Measurements from ENCODE around the gene BACH2.

Gene BACH2

DNA sequence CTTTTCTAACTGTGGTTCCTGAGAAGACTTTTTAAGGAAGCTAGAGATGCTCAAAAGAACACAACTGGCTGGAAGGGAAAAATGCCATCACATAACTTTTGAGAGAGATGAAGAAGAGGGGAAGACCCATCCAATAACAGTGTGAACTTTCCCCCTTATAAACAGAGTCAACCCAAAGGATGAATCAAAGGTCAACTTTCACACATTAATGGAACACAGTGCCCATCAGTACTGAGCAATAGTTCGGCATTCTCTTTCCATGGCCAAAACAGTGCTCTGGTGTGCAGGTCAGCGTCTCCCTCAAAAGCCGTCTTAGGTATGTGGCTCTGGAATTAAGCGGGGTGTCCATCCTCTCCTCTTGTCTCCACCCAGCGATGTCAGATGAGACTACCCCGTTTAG, 272.0 kb downstream of the BACH2 start:
- DNase-seq = no peak
- peaks cover 3% of the 10 kb centered on the region for H3K9me3 Mint-ChIP-seq
- peak overlapping the region; percentile 93 for H3K27ac Mint-ChIP-seq
- H3K27me3 Mint-ChIP-seq = no peaks in the 10 kb centered on the region
- H3K4me1 Mint-ChIP-seq (ENCODE audit: low read depth) = peaks cover 92% of the 10 kb centered on the region
- peaks cover 87% of the 10 kb centered on the region for H3K36me3 Mint-ChIP-seq (ENCODE audit: low read depth)
- H3K4me3 Mint-ChIP-seq = peak overlapping the region; percentile 7

GRCh38 chr6:90021711-90022110, 274.9 kb downstream of the BACH2 start:
- no peak for DNase-seq
- H3K4me3 Mint-ChIP-seq = no peak overlapping the region
- peaks cover 89% of the 10 kb centered on the region for H3K36me3 Mint-ChIP-seq (ENCODE audit: low read depth)
- H3K9me3 Mint-ChIP-seq = peaks cover 5% of the 10 kb centered on the region
- H3K27ac Mint-ChIP-seq = no peak overlapping the region
- H3K27me3 Mint-ChIP-seq = no peaks in the 10 kb centered on the region
- H3K4me1 Mint-ChIP-seq (ENCODE audit: low read depth) = peaks cover 82% of the 10 kb centered on the region

- Mint-ChIP-seq H3K4me1 (ENCODE audit: low read depth) (peaks cover 78% of the 10 kb centered on the region), H3K36me3 (ENCODE audit: low read depth) (peaks cover 97% of the 10 kb centered on the region), H3K27me3 (no peaks in the 10 kb centered on the region), H3K9me3 (peaks cover 5% of the 10 kb centered on the region), H3K4me3 (no peak overlapping the region), H3K27ac (peak overlapping the region; percentile 8)
- no peak for DNase-seq
These were observed 275.9 kb downstream of the BACH2 start for GRCh38 chr6:90020746-90021145.

DNA sequence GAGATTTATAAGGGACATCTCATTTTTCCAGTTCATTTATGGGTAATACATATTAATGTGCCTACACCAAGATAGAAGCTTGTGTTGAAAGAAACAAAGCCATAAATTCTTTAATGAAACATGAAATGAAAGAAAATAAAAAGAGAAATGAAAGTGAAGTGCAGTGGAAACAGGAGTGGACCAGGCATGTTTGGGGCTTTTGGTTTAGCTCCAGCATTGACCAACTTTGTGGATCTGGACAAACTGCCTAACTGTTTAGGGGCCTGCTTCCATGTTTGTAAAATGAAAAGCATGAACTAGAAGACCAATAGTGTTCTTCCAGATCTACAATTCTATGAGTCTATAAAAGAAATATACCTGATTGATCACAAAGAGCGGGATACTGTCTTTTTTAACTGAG, 277.4 kb downstream of the BACH2 start:
- peak overlapping the region; percentile 62 for H3K27ac Mint-ChIP-seq
- peaks cover 5% of the 10 kb centered on the region for H3K9me3 Mint-ChIP-seq
- H3K27me3 Mint-ChIP-seq = no peaks in the 10 kb centered on the region
- H3K36me3 Mint-ChIP-seq (ENCODE audit: low read depth) = peaks cover 97% of the 10 kb centered on the region
- DNase-seq = no peak
- peaks cover 70% of the 10 kb centered on the region for H3K4me1 Mint-ChIP-seq (ENCODE audit: low read depth)
- H3K4me3 Mint-ChIP-seq = no peak overlapping the region

GRCh38 chr6:90015883-90016282, 280.8 kb downstream of the BACH2 start:
- H3K4me1 Mint-ChIP-seq (ENCODE audit: low read depth) = peaks cover 59% of the 10 kb centered on the region
- no peak overlapping the region for H3K27ac Mint-ChIP-seq
- H3K4me3 Mint-ChIP-seq = no peak overlapping the region
- H3K27me3 Mint-ChIP-seq = no peaks in the 10 kb centered on the region
- DNase-seq = no peak
- H3K9me3 Mint-ChIP-seq = peaks cover 2% of the 10 kb centered on the region
- H3K36me3 Mint-ChIP-seq (ENCODE audit: low read depth) = peaks cover 94% of the 10 kb centered on the region

DNA sequence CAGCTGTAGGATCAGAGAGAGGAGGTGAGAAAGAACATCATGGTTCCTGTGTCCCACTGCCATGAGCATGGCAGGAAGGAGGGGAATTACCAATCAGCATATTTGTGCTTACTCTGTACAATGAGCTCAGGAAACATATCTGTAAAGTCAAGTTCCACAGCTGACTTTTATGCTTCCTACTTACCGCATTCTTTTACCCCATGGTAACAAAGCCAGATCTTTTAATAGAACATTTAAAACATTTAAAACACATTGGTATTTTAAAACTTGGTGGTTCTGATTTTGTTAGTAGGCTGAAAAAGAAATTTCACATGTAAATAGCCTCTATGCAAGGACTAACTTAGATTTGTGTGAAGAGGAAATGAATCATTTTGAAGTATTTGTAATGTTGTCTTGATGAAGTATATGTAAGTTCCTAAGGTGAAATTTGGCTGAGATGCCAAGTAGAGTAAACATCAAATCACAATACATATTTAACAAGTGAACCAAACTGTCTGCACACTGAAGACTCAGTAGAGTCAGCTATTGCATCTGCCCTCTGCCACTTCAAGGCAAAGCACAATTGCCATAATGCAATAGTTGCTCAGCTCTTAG, 287.6 kb downstream of the BACH2 start:
- peaks cover 61% of the 10 kb centered on the region for H3K4me1 Mint-ChIP-seq (ENCODE audit: low read depth)
- H3K4me3 Mint-ChIP-seq = peak overlapping the region; percentile 55
- H3K9me3 Mint-ChIP-seq = no peaks in the 10 kb centered on the region
- H3K27ac Mint-ChIP-seq = peak overlapping the region; percentile 98
- peaks cover 63% of the 10 kb centered on the region for H3K36me3 Mint-ChIP-seq (ENCODE audit: low read depth)
- DNase-seq = no peak
- H3K27me3 Mint-ChIP-seq = no peaks in the 10 kb centered on the region

- Mint-ChIP-seq H3K36me3 (ENCODE audit: low read depth) (peaks cover 59% of the 10 kb centered on the region), H3K27me3 (no peaks in the 10 kb centered on the region), H3K4me3 (peak overlapping the region; percentile 55), H3K9me3 (no peaks in the 10 kb centered on the region), H3K4me1 (ENCODE audit: low read depth) (peaks cover 59% of the 10 kb centered on the region), H3K27ac (peak overlapping the region; percentile 98)
- DNase-seq = peak; percentile 51
These were observed 288.3 kb downstream of the BACH2 start for GRCh38 chr6:90008189-90008907.

DNA sequence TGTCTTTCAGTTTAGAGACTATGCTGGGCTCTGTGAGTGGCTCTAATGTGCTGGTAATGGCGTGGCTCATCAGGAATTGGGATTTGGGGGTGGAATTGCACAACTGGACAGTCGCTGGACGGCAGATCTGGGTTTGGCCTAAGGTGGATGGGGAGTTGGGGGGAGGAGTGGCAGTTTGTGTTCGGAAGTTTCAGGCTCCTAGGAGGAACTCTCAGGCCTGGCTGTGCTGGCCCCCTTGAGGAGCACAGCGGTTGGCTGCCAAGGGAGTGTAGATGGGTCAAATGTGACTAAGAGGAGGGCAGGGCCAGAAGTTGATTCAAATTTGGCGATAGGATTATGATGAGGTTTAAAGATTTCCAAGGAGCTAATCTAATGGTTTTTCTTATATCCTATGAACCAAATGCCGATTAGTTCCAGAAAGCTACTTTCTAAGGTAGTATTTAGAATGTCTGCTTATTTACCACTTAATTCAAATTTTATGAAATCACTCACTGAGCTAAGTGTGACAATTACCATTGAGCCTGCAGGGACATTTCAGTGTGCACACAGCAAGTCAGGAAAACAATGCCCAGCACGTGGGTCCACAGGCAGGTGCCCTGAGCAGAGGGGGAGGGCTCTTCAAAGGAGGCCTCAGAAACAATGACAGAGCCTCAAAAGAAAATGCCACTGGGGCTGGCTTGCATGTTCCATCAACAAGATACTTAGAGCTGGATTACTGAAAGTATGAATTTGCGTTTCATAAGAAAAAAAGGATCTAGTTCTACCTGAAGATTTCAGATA, 291.4 kb downstream of the BACH2 start:
- H3K27me3 Mint-ChIP-seq = no peaks in the 10 kb centered on the region
- peaks cover 39% of the 10 kb centered on the region for H3K4me1 Mint-ChIP-seq (ENCODE audit: low read depth)
- H3K36me3 Mint-ChIP-seq (ENCODE audit: low read depth) = peaks cover 30% of the 10 kb centered on the region
- H3K27ac Mint-ChIP-seq = no peak overlapping the region
- no peak overlapping the region for H3K4me3 Mint-ChIP-seq
- no peaks in the 10 kb centered on the region for H3K9me3 Mint-ChIP-seq
- no peak for DNase-seq

DNA sequence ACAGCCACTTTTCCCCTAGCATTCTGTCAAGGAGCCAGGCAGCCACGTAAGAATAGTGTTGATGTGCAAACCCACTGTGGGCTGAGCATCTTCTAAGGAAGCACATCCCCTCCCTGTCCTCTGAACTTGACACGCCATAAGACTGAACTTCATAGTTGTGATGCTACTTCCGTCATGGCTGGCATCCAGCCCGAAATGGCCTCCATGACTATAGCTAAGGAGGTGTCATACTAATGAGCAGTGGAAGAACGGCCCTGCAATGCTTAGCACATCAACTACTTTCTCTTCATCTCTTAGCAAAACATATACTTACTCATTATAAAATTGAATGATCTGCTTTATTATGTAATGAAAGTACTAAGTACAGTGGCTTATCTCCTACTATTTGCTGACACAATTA, 292.1 kb downstream of the BACH2 start:
- H3K4me3 Mint-ChIP-seq = no peak overlapping the region
- no peak overlapping the region for H3K27ac Mint-ChIP-seq
- peaks cover 33% of the 10 kb centered on the region for H3K4me1 Mint-ChIP-seq (ENCODE audit: low read depth)
- H3K36me3 Mint-ChIP-seq (ENCODE audit: low read depth) = peaks cover 25% of the 10 kb centered on the region
- H3K27me3 Mint-ChIP-seq = no peaks in the 10 kb centered on the region
- no peak for DNase-seq
- H3K9me3 Mint-ChIP-seq = no peaks in the 10 kb centered on the region

GRCh38 chr6:90003941-90004340, 292.7 kb downstream of the BACH2 start:
- Mint-ChIP-seq H3K4me1 (ENCODE audit: low read depth) (peaks cover 31% of the 10 kb centered on the region), H3K27ac (no peak overlapping the region), H3K36me3 (ENCODE audit: low read depth) (peaks cover 19% of the 10 kb centered on the region), H3K4me3 (no peak overlapping the region), H3K27me3 (no peaks in the 10 kb centered on the region), H3K9me3 (no peaks in the 10 kb centered on the region)
- DNase-seq = no peak

GRCh38 chr6:90003069-90003795, 293.4 kb downstream of the BACH2 start:
- DNase-seq = no peak
- no peaks in the 10 kb centered on the region for H3K9me3 Mint-ChIP-seq
- H3K4me1 Mint-ChIP-seq (ENCODE audit: low read depth) = peaks cover 31% of the 10 kb centered on the region
- no peak overlapping the region for H3K27ac Mint-ChIP-seq
- no peak overlapping the region for H3K4me3 Mint-ChIP-seq
- H3K27me3 Mint-ChIP-seq = no peaks in the 10 kb centered on the region
- peaks cover 12% of the 10 kb centered on the region for H3K36me3 Mint-ChIP-seq (ENCODE audit: low read depth)

DNA sequence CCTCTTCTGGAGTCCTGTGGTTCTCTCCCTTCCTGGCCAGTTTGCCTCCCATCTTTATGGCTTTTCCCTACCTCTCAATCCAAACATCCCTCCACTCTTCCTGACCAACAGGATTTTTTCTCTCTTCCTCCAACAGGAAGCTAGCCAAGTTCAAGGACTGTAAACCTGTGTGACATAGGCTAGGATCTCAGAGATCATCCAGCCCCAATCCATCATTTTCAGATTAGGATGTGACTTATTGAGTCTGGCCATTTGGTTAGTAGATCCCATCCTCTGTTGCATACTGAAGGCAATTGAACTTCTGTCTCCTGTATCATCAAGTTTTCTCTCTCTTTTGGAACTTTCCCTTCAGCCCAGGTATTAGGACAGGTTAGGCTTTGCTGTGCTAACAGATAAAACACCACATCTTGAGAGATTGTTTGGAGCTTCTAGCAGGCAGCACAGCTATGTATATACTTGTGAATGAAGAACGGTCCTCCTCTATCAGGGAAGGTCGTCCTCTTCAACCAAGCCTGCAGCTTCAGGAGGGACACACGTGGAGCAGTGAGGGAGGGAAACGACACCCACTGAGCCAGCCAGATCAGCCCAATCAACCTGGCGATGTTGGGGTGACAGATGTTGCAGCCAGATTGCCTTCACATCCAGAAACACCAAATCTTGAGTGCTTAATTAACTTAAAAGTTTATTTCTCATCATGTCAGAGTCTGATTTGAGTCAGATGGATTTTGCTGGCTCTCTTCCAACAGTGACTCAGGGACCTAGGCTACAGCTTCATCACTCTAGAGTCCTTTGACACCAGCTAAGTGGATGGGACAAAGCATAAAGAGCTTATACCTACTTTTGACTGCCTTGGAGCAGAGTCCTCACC, 295.5 kb downstream of the BACH2 start:
- H3K4me3 Mint-ChIP-seq = no peak overlapping the region
- H3K9me3 Mint-ChIP-seq = peaks cover 2% of the 10 kb centered on the region
- no peaks in the 10 kb centered on the region for H3K27me3 Mint-ChIP-seq
- no peaks in the 10 kb centered on the region for H3K36me3 Mint-ChIP-seq (ENCODE audit: low read depth)
- DNase-seq = no peak
- H3K4me1 Mint-ChIP-seq (ENCODE audit: low read depth) = peaks cover 37% of the 10 kb centered on the region
- no peak overlapping the region for H3K27ac Mint-ChIP-seq

DNA sequence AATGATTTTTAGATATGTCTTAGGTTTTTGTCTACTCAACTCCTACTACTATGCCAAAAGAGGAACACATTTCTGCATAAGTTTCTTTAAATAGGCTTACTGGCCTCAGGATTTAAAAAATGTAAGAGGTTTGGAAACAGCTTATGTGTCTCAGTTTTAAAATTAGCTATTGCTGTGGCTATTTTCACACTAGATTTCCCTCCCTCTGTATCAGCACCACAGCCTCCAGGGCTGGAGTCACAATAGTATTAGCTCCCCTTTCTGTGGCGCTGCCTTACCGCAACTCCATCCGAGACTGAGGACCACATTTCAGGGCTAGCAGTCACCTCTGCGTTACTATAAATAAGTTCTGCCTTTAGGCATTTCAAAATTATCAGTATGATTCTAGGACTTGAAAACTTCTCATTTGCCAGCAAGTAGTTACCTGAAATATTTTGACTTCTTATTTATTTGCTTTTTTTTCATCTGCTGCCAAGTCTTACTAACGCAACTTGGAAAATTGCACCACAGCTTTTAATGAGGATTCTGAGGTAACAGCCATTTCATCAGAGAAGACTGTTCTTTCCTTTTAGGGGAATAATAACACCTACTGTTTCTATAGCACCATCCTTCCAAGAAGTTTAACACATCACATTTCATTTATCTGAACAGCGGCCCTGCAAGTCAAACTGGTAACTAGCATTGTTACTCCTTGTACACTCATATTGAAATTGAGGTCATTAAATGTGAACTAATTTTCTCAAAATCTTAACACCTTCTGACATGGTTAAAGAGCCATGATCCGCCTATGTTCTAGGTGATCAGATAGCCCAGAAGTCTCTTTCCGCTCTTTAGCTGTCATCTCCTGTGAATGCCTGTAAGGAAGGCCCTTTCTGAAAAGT, 296.5 kb downstream of the BACH2 start:
- Mint-ChIP-seq H3K36me3 (ENCODE audit: low read depth) (no peaks in the 10 kb centered on the region), H3K27ac (no peak overlapping the region), H3K27me3 (no peaks in the 10 kb centered on the region), H3K9me3 (peaks cover 2% of the 10 kb centered on the region), H3K4me1 (ENCODE audit: low read depth) (peaks cover 39% of the 10 kb centered on the region), H3K4me3 (no peak overlapping the region)
- DNase-seq = no peak

Measured in activated T-cell treated with anti-CD3 and anti-CD28 coated beads, Interleukin-2, amount 50 U/mL, for 24 hours (primary cell).